Smooth muscle cell (in vitro differentiated cells): Measurements from ENCODE around the gene PRKCQ. TPM values are rescaled to one million over a fixed set of nuclear protein-coding genes. Genes with fewer than 3 reads are reported as not detected.

Experiments
- DNase-seq: peaks from one replicate; lab custom pipeline; 2025; ENCODE audit not compliant: unreplicated experiment; lab: John Stamatoyannopoulos, UW
- H2AFZ ChIP-seq: fragments of 200-600 bp; sonication (generic); 2 replicates; pipeline ENCODE4 v1.6.0; 2016; ENCODE audit warnings: antibody characterized with exemption, low read depth, mild to moderate bottlenecking
- H3F3A ChIP-seq: fragments of 200-600 bp; sonication (generic); 2 replicates; pipeline ENCODE4 v1.6.0; 2017; ENCODE audit warnings: antibody characterized with exemption, low read depth
- H3K27ac ChIP-seq: fragments of 200-600 bp; sonication (generic); 2 replicates; pipeline ENCODE4 v1.5.1; 2016; ENCODE audit warnings: low read depth, mild to moderate bottlenecking
- H3K27me3 ChIP-seq: fragments of 200-600 bp; sonication (generic); 2 replicates; pipeline ENCODE4 v1.6.1; 2016; ENCODE audit warnings: low read depth, mild to moderate bottlenecking
- H3K36me3 ChIP-seq: fragments of 200-600 bp; sonication (generic); 2 replicates; pipeline ENCODE4 v1.5.1; 2016; ENCODE audit warnings: low read depth
- H3K4me1 ChIP-seq: fragments of 200-600 bp; sonication (generic); 2 replicates; pipeline ENCODE4 v1.5.1; 2016; ENCODE audit warnings: low read depth
- H3K4me2 ChIP-seq: fragments of 200-600 bp; sonication (generic); 2 replicates; pipeline ENCODE4 v1.6.0; 2016; ENCODE audit warnings: mild to moderate bottlenecking
- H3K4me3 ChIP-seq: fragments of 200-600 bp; sonication (generic); 2 replicates; pipeline ENCODE4 v1.5.1; 2016; ENCODE audit warnings: mild to moderate bottlenecking
- H3K79me2 ChIP-seq: fragments of 200-600 bp; sonication (generic); 2 replicates; pipeline ENCODE4 v1.6.0; 2016; ENCODE audit warnings: low read depth, mild to moderate bottlenecking
- H3K9ac ChIP-seq: fragments of 200-600 bp; sonication (generic); 2 replicates; pipeline ENCODE4 v1.6.0; 2016; ENCODE audit warnings: low read depth
- H3K9me3 ChIP-seq: fragments of 200-600 bp; sonication (generic); replicated peaks from 2 replicates; pipeline ENCODE4 v1.5.1; 2016; ENCODE audit warnings: low read depth
- H4K20me1 ChIP-seq: fragments of 200-600 bp; sonication (generic); 2 replicates; pipeline ENCODE4 v1.6.0; 2016; ENCODE audit warnings: low read depth
- WGBS: methylation state at CpG from one replicate; pipeline ENCODE4 v1.1.7; 2016; ENCODE audit warnings: low lambda C conversion rate; 5-methylcytosine and 5-hydroxymethylcytosine counted together
- polyA plus RNA-seq: library from polyadenylated mRNA; unstranded; fragments of >200 nt; fragmentation: Nextera tagmentation; extraction: Ambion mirVana; gene quantifications from 2 replicates; pipeline ENCODE4 v1.2.1, GENCODE V29; 2016
- total RNA-seq: library from RNA; depleted of rRNA; stranded (reverse); fragments of >200 nt; gene quantifications from 2 replicates; pipeline ENCODE4 v1.2.3, GENCODE V29; 2014
- TF ChIP-seq, protein P1 (sequence below): fragments of 200-600 bp; sonication (generic); IDR thresholded peaks from 2 replicates; pipeline ENCODE4 v1.5.1; 2017; ENCODE audit warnings: borderline replicate concordance, mild to moderate bottlenecking, antibody characterized with exemption; ENCODE audit not compliant: insufficient read depth, poor library complexity, severe bottlenecking

Gene PRKCQ
- total and polyA plus RNA-seq, 2 experiments from 2014 or later, result 0.27 to 0.38 TPM

DNA sequence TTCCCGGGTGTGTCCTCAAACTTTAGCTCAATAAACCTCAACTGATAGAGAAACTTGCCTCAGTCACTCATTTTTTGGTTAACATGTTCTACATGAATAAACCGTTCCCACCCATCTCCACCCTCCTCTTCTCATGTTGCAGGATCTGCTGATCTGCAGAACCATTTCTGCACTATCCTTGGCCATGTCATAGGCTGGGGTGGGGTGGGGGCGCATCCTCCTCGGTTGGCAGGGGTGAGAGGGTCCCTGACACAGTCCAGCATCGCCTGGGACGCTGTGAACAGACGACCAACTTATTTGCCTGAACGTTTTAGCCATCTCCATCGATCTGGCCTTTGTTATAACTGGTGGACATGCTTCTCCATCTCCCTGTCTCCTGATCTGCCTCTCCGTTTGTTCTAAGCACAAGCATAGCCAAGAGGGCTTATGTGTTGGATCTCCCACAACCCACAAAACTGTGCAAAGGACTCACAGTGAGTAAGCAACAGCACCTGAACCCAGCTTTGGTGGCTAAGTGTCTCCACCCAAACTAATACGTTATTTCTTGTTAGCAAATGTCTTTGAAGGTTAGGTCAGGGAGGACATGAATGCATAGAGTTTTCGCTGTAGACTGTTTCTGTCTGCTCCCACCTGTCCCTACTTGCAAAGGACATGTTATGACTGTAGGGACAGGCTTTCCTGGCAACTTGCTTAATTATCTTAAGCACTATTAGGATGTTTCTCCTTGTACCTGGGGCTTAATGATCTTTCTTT is 51.7 kb downstream of the PRKCQ start:
- no peak for DNase-seq
- Histone ChIP-seq H3K36me3 (no peaks in the 10 kb centered on the region), H3K27me3 (peaks cover 5% of the 10 kb centered on the region), H3F3A (no peaks in the 10 kb centered on the region), H3K79me2 (no peaks in the 10 kb centered on the region), H4K20me1 (no peaks in the 10 kb centered on the region), H3K27ac (no peak overlapping the region), H2AFZ (no peak overlapping the region), H3K4me3 (no peak overlapping the region), H3K4me1 (no peaks in the 10 kb centered on the region), H3K9ac (no peak overlapping the region), H3K4me2 (no peak overlapping the region), H3K9me3 (no peaks in the 10 kb centered on the region)
- TF ChIP-seq, protein P1, sequence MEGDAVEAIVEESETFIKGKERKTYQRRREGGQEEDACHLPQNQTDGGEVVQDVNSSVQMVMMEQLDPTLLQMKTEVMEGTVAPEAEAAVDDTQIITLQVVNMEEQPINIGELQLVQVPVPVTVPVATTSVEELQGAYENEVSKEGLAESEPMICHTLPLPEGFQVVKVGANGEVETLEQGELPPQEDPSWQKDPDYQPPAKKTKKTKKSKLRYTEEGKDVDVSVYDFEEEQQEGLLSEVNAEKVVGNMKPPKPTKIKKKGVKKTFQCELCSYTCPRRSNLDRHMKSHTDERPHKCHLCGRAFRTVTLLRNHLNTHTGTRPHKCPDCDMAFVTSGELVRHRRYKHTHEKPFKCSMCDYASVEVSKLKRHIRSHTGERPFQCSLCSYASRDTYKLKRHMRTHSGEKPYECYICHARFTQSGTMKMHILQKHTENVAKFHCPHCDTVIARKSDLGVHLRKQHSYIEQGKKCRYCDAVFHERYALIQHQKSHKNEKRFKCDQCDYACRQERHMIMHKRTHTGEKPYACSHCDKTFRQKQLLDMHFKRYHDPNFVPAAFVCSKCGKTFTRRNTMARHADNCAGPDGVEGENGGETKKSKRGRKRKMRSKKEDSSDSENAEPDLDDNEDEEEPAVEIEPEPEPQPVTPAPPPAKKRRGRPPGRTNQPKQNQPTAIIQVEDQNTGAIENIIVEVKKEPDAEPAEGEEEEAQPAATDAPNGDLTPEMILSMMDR, result no peak
- WGBS, result 87% methylated on average over 12 of the region's 12 CpGs

DNA sequence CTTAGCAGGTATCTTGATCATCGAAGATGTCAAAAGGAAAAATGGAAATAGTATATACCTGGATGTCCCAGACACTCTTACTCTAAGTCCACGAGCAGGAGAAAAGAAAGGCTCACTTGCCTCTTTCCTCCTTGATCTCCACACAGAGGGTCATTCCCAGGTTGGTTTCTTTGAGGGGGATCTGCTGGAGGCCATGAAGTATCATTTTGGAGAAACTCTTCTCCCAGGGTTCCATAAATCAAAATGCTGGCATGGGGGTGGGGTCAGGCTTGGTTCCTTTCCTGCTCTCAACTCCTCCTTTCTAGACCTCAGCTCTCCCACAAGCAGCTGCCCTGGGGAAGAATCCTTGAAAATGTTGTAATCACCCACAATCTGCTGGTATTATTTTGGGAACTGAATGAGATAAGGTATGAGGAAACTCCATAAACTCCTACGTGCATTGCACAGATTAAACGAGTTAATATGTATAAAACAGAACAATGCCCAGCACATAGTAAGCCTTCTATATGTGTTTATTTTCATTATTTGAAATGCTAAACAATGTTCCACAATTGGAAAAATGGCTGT is 54.4 kb downstream of the PRKCQ start:
- 78% methylated on average over 4 of the region's 4 CpGs for WGBS
- Histone ChIP-seq H4K20me1 (no peaks in the 10 kb centered on the region), H3F3A (no peaks in the 10 kb centered on the region), H3K27ac (no peak overlapping the region), H3K4me1 (no peaks in the 10 kb centered on the region), H3K79me2 (no peaks in the 10 kb centered on the region), H3K4me3 (no peak overlapping the region), H3K9ac (no peak overlapping the region), H3K36me3 (no peaks in the 10 kb centered on the region), H3K27me3 (peaks cover 5% of the 10 kb centered on the region), H3K9me3 (no peaks in the 10 kb centered on the region), H3K4me2 (no peak overlapping the region), H2AFZ (no peak overlapping the region)
- no peak for DNase-seq
- TF ChIP-seq, protein P1, result no peak

GRCh38 chr10:6522230-6522629 is 57.8 kb downstream of the PRKCQ start:
- no peak overlapping the region for H3K4me3 ChIP-seq
- H3K9me3 ChIP-seq, result no peaks in the 10 kb centered on the region
- H3K27ac ChIP-seq, result no peak overlapping the region
- no peak overlapping the region for H2AFZ ChIP-seq
- TF ChIP-seq, protein P1, result no peak
- H3K4me2 ChIP-seq, result no peak overlapping the region
- H3F3A ChIP-seq, result no peaks in the 10 kb centered on the region
- no peak overlapping the region for H3K9ac ChIP-seq
- no peaks in the 10 kb centered on the region for H4K20me1 ChIP-seq
- 91% methylated on average over 6 of the region's 6 CpGs for WGBS
- no peaks in the 10 kb centered on the region for H3K36me3 ChIP-seq
- H3K79me2 ChIP-seq, result no peaks in the 10 kb centered on the region
- H3K27me3 ChIP-seq, result no peaks in the 10 kb centered on the region
- no peak for DNase-seq
- no peaks in the 10 kb centered on the region for H3K4me1 ChIP-seq
